Nephron (organoid): ENCODE measurements around the gene SLC39A6.

Experiments
- H3K27ac Mint-ChIP-seq, 3 experiments: 2 replicates each; pipeline ENCODE4 v1.8.0; 2020; ENCODE audit warnings: mixed read lengths in 3 of 3, mild to moderate bottlenecking in 2 of 3, moderate library complexity in 1 of 3
- H3K27me3 Mint-ChIP-seq: 2 replicates; pipeline ENCODE4 v1.8.0; 2021; ENCODE audit warnings: low read depth, mild to moderate bottlenecking, moderate library complexity, mixed read lengths
- H3K36me3 Mint-ChIP-seq: 2 replicates; pipeline ENCODE4 v1.8.0; 2020; ENCODE audit warnings: low read depth, mixed read lengths
- H3K4me1 Mint-ChIP-seq: 2 replicates; pipeline ENCODE4 v1.8.0; 2020; ENCODE audit warnings: mixed read lengths
- H3K4me3 Mint-ChIP-seq, 3 experiments: 2 replicates each; pipeline ENCODE4 v1.8.0; 2020; ENCODE audit warnings: mild to moderate bottlenecking in 3 of 3, mixed read lengths in 3 of 3, moderate library complexity in 2 of 3
- H3K9me3 Mint-ChIP-seq: 2 replicates; pipeline ENCODE4 v1.8.0; 2020; ENCODE audit warnings: mixed read lengths
- CTCF ChIP-seq, 3 experiments: fragments of 200-600 bp; sonication (generic); IDR thresholded peaks; one replicate each; pipeline ENCODE4 v1.5.0; 2021; ENCODE audit warnings: antibody characterized with exemption in 3 of 3; ENCODE audit not compliant: unreplicated experiment in 3 of 3

The SLC39A6 gene

GRCh38 chr18:36132756-36133155 lies 3.6 kb upstream of the SLC39A6 start:
- Mint-ChIP-seq H3K27ac (no peak overlapping the region), H3K27me3 (no peaks in the 10 kb centered on the region), H3K4me1 (peaks cover 26% of the 10 kb centered on the region), H3K36me3 (peaks cover 25% of the 10 kb centered on the region), H3K4me3 (peak overlapping the region; percentile 67 to 85 (median 69)), H3K9me3 (no peaks in the 10 kb centered on the region)
- no peak for TF ChIP-seq CTCF (IDR thresholded peaks at IDR 0.05; ENCODE audit: unreplicated experiment in 3 of 3)

- no peak for TF ChIP-seq CTCF (IDR thresholded peaks at IDR 0.05; ENCODE audit: unreplicated experiment in 3 of 3)
- H3K4me3 Mint-ChIP-seq, result peak overlapping the region; percentile 67 to 92 (median 69)
Observed at GRCh38 chr18:36131692-36132483, 2.7 kb upstream of the SLC39A6 start.

GRCh38 chr18:36130883-36131653 lies 1.9 kb upstream of the SLC39A6 start:
- TF ChIP-seq CTCF (IDR thresholded peaks at IDR 0.05; ENCODE audit: unreplicated experiment in 3 of 3), result no peak
- H3K27me3 Mint-ChIP-seq, result no peaks in the 10 kb centered on the region
- H3K9me3 Mint-ChIP-seq, result no peaks in the 10 kb centered on the region
- peak overlapping the region in 1 of 3 experiments; percentile 98 for H3K27ac Mint-ChIP-seq
- H3K36me3 Mint-ChIP-seq, result peaks cover 27% of the 10 kb centered on the region
- peak overlapping the region; percentile 90 to 96 (median 92) for H3K4me3 Mint-ChIP-seq
- peaks cover 34% of the 10 kb centered on the region for H3K4me1 Mint-ChIP-seq

More at GRCh38 chr18:36131692-36132483, 2.7 kb upstream of the SLC39A6 start:
- Mint-ChIP-seq H3K4me1 (peaks cover 31% of the 10 kb centered on the region), H3K27ac (no peak overlapping the region), H3K9me3 (no peaks in the 10 kb centered on the region), H3K36me3 (peaks cover 27% of the 10 kb centered on the region), H3K27me3 (no peaks in the 10 kb centered on the region)

GRCh38 chr18:36130039-36130831 lies 1.1 kb upstream of the SLC39A6 start:
- peak overlapping the region; percentile 90 to 96 (median 92) for H3K4me3 Mint-ChIP-seq

GRCh38 chr18:36128907-36129299 lies 237 bp downstream of the SLC39A6 start:
- Mint-ChIP-seq H3K36me3 (peaks cover 41% of the 10 kb centered on the region), H3K27me3 (no peaks in the 10 kb centered on the region), H3K4me1 (peaks cover 34% of the 10 kb centered on the region), H3K27ac (peak overlapping the region; percentile 98 to 99 (median 98)), H3K9me3 (no peaks in the 10 kb centered on the region), H3K4me3 (peak overlapping the region; percentile 90 to 96 (median 92))
- no peak for TF ChIP-seq CTCF (IDR thresholded peaks at IDR 0.05; ENCODE audit: unreplicated experiment in 3 of 3)

More at GRCh38 chr18:36130039-36130831, 1.1 kb upstream of the SLC39A6 start:
- Mint-ChIP-seq H3K27ac (peak overlapping the region; percentile 98 to 99 (median 98)), H3K27me3 (no peaks in the 10 kb centered on the region), H3K9me3 (no peaks in the 10 kb centered on the region), H3K36me3 (peaks cover 30% of the 10 kb centered on the region), H3K4me1 (peaks cover 34% of the 10 kb centered on the region)
- no peak for TF ChIP-seq CTCF (IDR thresholded peaks at IDR 0.05; ENCODE audit: unreplicated experiment in 3 of 3)
